GM21825 (cell line): ENCODE measurements around the gene GIPC3.
"Not testable (repeated sequence)": the region's sequence is repeated elsewhere in the genome, so short reads cannot be mapped to it uniquely, and the experiment has no call there.

Source experiments
- ATAC-seq: cut with Tn5 transposase; IDR thresholded peaks from one replicate; pipeline ENCODE4 v1.9.1; 2021; ENCODE audit warnings: mild to moderate bottlenecking, moderate library complexity; ENCODE audit not compliant: unreplicated experiment

Gene GIPC3

GRCh38 chr19:3550947-3551791 lies 34.1 kb upstream of the GIPC3 start:
- ATAC-seq, result no peak

- ATAC-seq, result no peak
These were observed 33.5 kb upstream of the GIPC3 start for GRCh38 chr19:3551792-3552095.

GRCh38 chr19:3554254-3555083 lies 30.8 kb upstream of the GIPC3 start:
- no peak for ATAC-seq

GRCh38 chr19:3555653-3556422 lies 29.4 kb upstream of the GIPC3 start:
- ATAC-seq, result no peak

GRCh38 chr19:3556423-3556977 lies 28.8 kb upstream of the GIPC3 start:
- no peak for ATAC-seq

GRCh38 chr19:3556978-3557460 lies 28.3 kb upstream of the GIPC3 start:
- peak; percentile 21 for ATAC-seq

GRCh38 chr19:3557461-3558248 lies 27.6 kb upstream of the GIPC3 start, which contains the start of gene MFSD12:
MFSD12 (minus strand) TSS chr19:3557586; CDS start chr19:3557403, 183 bp downstream.
- ATAC-seq, result peak; percentile 65

GRCh38 chr19:3563709-3564524 lies 21.4 kb upstream of the GIPC3 start:
- ATAC-seq, result no peak

- ATAC-seq, result no peak
These were observed 20.1 kb upstream of the GIPC3 start for GRCh38 chr19:3565139-3565538.

- ATAC-seq, result not testable (repeated sequence)
These were observed 15.2 kb upstream of the GIPC3 start for GRCh38 chr19:3570042-3570441.

- ATAC-seq, result no peak
These were observed 14.7 kb upstream of the GIPC3 start for GRCh38 chr19:3570606-3571011.

GRCh38 chr19:3572132-3572854 lies 13.0 kb upstream of the GIPC3 start:
- ATAC-seq, result peak; percentile 82

GRCh38 chr19:3572855-3573161 lies 12.5 kb upstream of the GIPC3 start, which contains the start of gene HMG20B:
HMG20B (plus strand) TSS chr19:3572944; CDS start chr19:3573310, 366 bp downstream.
- ATAC-seq, result no peak

- peak; percentile 7 for ATAC-seq
These were observed 12.0 kb upstream of the GIPC3 start for GRCh38 chr19:3573162-3573857.

- ATAC-seq, result no peak
These were observed 11.2 kb upstream of the GIPC3 start for GRCh38 chr19:3573858-3574637.

GRCh38 chr19:3575260-3575741 lies 10.0 kb upstream of the GIPC3 start:
- no peak for ATAC-seq
